GM19438 (cell line): ENCODE measurements around the gene PPP1R3E.

Experiments used
- ATAC-seq: cut with Tn5 transposase; IDR thresholded peaks from one replicate; pipeline ENCODE4 v1.9.1; 2021; ENCODE audit warnings: low read depth; ENCODE audit not compliant: unreplicated experiment

The PPP1R3E gene

GRCh38 chr14:23252420-23253333 is 50.0 kb downstream of the PPP1R3E start:
- no peak for ATAC-seq

GRCh38 chr14:23252006-23252405 is 50.7 kb downstream of the PPP1R3E start:
- no peak for ATAC-seq

GRCh38 chr14:23249824-23250223 is 52.8 kb downstream of the PPP1R3E start:
- ATAC-seq = no peak

- no peak for ATAC-seq
Observed at GRCh38 chr14:23248601-23249000, 54.1 kb downstream of the PPP1R3E start.
